Measurements from ENCODE around the gene TRIP13.
"Not testable (repeated sequence)": the region's sequence is repeated elsewhere in the genome, so short reads cannot be mapped to it uniquely, and the experiment has no call there.

DNA sequence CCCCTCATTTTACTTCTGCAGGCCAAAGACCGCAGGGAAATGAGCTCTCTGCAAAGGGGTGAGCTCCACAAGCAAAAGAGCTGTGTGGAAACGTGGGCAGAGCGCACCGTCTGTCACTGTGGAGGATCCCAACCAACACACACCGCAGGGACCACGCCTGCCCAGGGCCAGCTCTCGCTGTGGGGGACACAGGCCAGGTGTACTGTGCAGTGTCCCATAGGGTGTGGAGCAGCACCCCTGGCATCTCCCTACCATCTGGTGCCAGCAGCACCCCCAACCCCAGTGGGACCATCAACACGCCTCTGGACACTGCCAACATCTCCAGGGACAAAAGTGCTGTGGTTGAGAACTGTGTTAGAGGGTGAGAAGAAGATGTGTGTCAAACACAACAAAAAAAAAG is 14.0 kb upstream of the TRIP13 start:
- TF ChIP-seq EZH2phosphoT487 (IDR thresholded peaks at IDR 0.05; ENCODE audit: insufficient read depth, low read depth); EZH2 (IDR thresholded peaks at IDR 0.05; ENCODE audit: insufficient read depth, poor library complexity, severe bottlenecking): not testable (repeated sequence)
